Endothelial cell of umbilical vein (primary cell): ENCODE data around the gene ZP2.

ENCODE experiments used
- CTCF ChIP-seq, 2 donors: IDR thresholded peaks; 1 replicate in 1 of 2; 2 replicates in 1 of 2; pipeline ENCODE4 v1.5.1; 2011; ENCODE audit warnings: low read length in 2 of 2, mild to moderate bottlenecking in 2 of 2, moderate library complexity in 2 of 2, control low read depth in 1 of 2, inconsistent platforms in 1 of 2, low read depth in 1 of 2; ENCODE audit not compliant: insufficient read depth in 1 of 2; ENCODE audit errors: extremely low read depth in 1 of 2
- EZH2 ChIP-seq: IDR thresholded peaks from 2 replicates; pipeline ENCODE4 v1.6.1; 2012; ENCODE audit warnings: borderline replicate concordance, low read depth, mild to moderate bottlenecking, moderate library complexity, low read length, inconsistent platforms; ENCODE audit not compliant: severe bottlenecking
- FOS ChIP-seq: IDR thresholded peaks from 2 replicates; pipeline ENCODE4 v1.6.1; 2011; ENCODE audit warnings: mild to moderate bottlenecking, low read length, moderate library complexity, borderline replicate concordance; ENCODE audit not compliant: insufficient read depth
- GATA2 ChIP-seq: IDR thresholded peaks from 2 replicates; pipeline ENCODE4 v1.7.0; 2011; ENCODE audit warnings: low read depth, mild to moderate bottlenecking, moderate library complexity, mixed read lengths, low read length; ENCODE audit not compliant: insufficient read length, insufficient read depth
- JUN ChIP-seq: IDR thresholded peaks from 2 replicates; pipeline ENCODE4 v1.6.1; 2011; ENCODE audit warnings: borderline replicate concordance, low read depth; ENCODE audit not compliant: insufficient read length, insufficient read depth
- MAX ChIP-seq: IDR thresholded peaks from 2 replicates; pipeline ENCODE4 v1.6.1; 2011; ENCODE audit not compliant: insufficient read depth, insufficient read length
- MYC ChIP-seq: IDR thresholded peaks from one replicate; pipeline ENCODE4 v1.6.1; 2011; ENCODE audit warnings: mild to moderate bottlenecking, low read depth, low read length
- POLR2A ChIP-seq: IDR thresholded peaks from 2 replicates; pipeline ENCODE4 v1.6.1; 2012; ENCODE audit warnings: low read depth, mild to moderate bottlenecking, control low read depth, low read length
- POLR2AphosphoS5 ChIP-seq: IDR thresholded peaks from 2 replicates; pipeline ENCODE4 v1.6.1; 2012; ENCODE audit warnings: low read depth, mild to moderate bottlenecking, control low read depth, low read length, moderate library complexity; ENCODE audit not compliant: insufficient read depth

- no peak for TF ChIP-seq CTCF (IDR thresholded peaks at IDR 0.05; ENCODE audit: extremely low read depth in 1 of 2, insufficient read depth in 1 of 2, low read depth in 1 of 2, low read length in 2 of 2)
- no peak for TF ChIP-seq POLR2AphosphoS5
- no peak for TF ChIP-seq POLR2A
- no peak for TF ChIP-seq EZH2
- TF ChIP-seq MYC = no peak
- no peak for TF ChIP-seq MAX
- TF ChIP-seq GATA2 = no peak
- no peak for TF ChIP-seq FOS
- no peak for TF ChIP-seq JUN
Measured at GRCh38 chr16:21242756-21243155, 31.4 kb upstream of the ZP2 start.
